Renal pelvis (tissue), 3 donors: ENCODE results near the gene POLR2H. TPM values are rescaled to one million over a fixed set of nuclear protein-coding genes. Genes with fewer than 3 reads are reported as not detected.

Experiments used
- polyA plus RNA-seq, 3 donors: library from polyadenylated mRNA; unstranded; fragments of 120-200 nt; gene quantifications; one replicate each; pipeline ENCODE4 v1.2.1, GENCODE V29; 2013; ENCODE audit not compliant: insufficient read length in 3 of 3

Gene POLR2H
- polyA plus RNA-seq, 3 donors, result 85.3 to 110 (median 106) TPM

Other genes with a start within 250 kb of the POLR2H start
- 10 to 100 TPM; 49.2 to 55.3 (median 55.3) TPM for gene EIF2B5, start 226.4 kb upstream of the POLR2H start, polyA plus RNA-seq
- gene DVL3, start 206.3 kb upstream of the POLR2H start, polyA plus RNA-seq, result 10 to 100 TPM; 81.8 to 97.5 (median 82.1) TPM
- gene AP2M1, start 186.9 kb upstream of the POLR2H start, polyA plus RNA-seq, result 100 to 1,000 TPM; 331 to 367 (median 357) TPM
- 10 to 100 TPM; 65.0 to 73.6 (median 69.7) TPM for gene ABCF3, start 175.5 kb upstream of the POLR2H start, polyA plus RNA-seq
- gene VWA5B2, start 132.1 kb upstream of the POLR2H start, polyA plus RNA-seq, result 1 to 10 TPM; 2.1 to 3.1 (median 2.5) TPM
- 10 to 100 TPM; 38.7 to 41.7 (median 40.6) TPM for gene ALG3, start 112.7 kb upstream of the POLR2H start, polyA plus RNA-seq
- gene EEF1AKMT4, start 112.0 kb upstream of the POLR2H start, polyA plus RNA-seq, result 1 to 10 TPM; 3.1 to 3.3 (median 3.2) TPM
- gene CAMK2N2, start 100.2 kb upstream of the POLR2H start, polyA plus RNA-seq, result under 1 TPM in 1 of 3 donors, not detected in 2; 0.19 TPM
- under 1 TPM in 2 of 3 donors, not detected in 1; 0.04 to 0.10 TPM for gene ECE2, start 85.7 kb upstream of the POLR2H start, polyA plus RNA-seq
- 100 to 1,000 TPM; 214 to 250 (median 245) TPM for gene PSMD2, start 62.5 kb upstream of the POLR2H start, polyA plus RNA-seq
- gene EIF4G1, start 47.1 kb upstream of the POLR2H start, polyA plus RNA-seq, result 100 to 1,000 TPM; 190 to 251 (median 207) TPM
- gene FAM131A, start 24.1 kb upstream of the POLR2H start, polyA plus RNA-seq, result 10 to 100 TPM; 11.2 to 14.3 (median 13.7) TPM
- 10 to 100 TPM; 11.7 to 18.4 (median 17.7) TPM for gene CLCN2, start 105 bp upstream of the POLR2H start, polyA plus RNA-seq
- 1 to 10 TPM; 2.1 to 2.7 (median 2.5) TPM for gene THPO, start 16.5 kb downstream of the POLR2H start, polyA plus RNA-seq
- 10 to 100 TPM; 12.5 to 20.4 (median 16.1) TPM for gene CHRD, start 18.3 kb downstream of the POLR2H start, polyA plus RNA-seq
- 10 to 100 TPM; 25.4 to 33.2 (median 29.1) TPM for gene EPHB3, start 200.1 kb downstream of the POLR2H start, polyA plus RNA-seq